Activated T-cell treated with anti-CD3 and anti-CD28 coated beads for 24 hours (primary cell): ENCODE results near the gene AKT1.
"Not testable (repeated sequence)": the region's sequence is repeated elsewhere in the genome, so short reads cannot be mapped to it uniquely, and the experiment has no call there.

Experiments
- DNase-seq: peaks from one replicate; pipeline ENCODE4 v3.0.0-alpha.2; 2020; ENCODE audit warnings: low read depth

Gene AKT1

DNA sequence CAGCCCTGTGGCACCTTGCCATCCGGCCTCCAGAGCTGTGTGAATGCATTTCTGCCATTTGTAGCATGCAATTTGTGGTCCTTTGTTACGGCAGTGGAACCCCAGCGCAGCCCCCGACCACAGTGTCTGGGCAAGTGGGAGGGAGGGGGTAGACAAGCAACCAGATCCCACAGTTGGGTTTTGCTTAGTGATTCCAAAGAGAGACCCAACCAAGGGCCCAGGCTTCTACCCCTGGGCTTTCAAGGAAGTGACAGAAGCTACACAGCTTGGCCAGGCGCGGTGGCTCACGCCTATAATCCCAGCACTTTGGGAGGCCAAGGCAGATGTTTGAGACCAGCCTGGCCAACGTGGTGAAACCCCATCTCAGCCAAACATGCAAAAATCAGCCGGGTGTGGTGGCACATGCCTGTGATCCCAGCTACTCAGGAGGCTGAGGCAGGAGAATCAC, 23.2 kb upstream of the AKT1 start:
- DNase-seq, result no peak

DNA sequence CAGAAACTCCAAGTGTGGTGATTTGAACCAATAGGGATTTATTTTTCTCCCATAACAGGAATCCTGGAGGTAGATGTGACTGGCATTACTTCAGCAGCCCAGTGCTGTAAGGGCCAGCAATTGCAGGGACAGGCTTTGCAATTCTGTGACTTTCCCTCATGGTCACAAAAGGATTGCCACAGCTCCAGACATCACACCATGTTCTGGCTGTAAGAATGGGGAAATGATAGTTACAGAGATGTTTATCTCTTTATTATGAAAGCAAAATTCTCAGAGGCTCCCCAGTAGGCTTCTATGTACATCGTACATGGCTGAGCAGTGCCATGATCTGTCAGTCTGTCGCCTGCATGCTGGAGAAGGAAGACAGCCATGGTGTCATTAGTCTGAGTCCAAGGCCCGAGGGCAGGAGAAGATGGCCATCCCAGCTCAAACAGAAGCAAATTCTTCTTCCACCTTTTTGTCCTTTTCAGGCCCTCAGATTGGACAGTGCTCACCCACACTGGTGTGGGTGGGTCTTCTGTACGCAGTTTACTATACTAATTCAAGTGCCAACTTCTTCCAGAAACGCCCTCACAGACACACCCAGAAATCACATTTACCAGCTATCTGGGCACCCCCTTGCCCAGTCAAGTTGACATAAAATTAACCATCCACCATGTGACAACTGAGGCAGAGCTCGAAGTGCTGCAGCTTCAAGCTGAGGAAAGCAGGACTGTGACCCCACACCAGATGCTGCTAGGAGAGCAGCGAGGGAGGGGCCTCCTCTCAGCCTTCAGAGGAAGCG, 22.6 kb upstream of the AKT1 start:
- DNase-seq, result no peak

DNA sequence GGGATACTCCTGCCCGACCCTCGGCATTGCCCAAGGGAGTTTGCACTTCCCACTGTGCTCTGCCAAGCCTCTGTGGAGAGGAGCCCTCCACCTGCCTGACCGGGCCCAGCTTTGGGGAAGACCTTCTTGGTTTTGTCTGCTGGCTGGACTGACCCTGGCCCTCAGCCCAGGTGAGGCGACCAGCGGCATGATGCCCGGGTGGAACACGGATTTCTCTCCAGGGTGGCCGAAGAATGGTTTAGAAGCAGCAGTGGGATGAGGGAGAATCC, 21.0 kb upstream of the AKT1 start:
- DNase-seq, result no peak

DNA sequence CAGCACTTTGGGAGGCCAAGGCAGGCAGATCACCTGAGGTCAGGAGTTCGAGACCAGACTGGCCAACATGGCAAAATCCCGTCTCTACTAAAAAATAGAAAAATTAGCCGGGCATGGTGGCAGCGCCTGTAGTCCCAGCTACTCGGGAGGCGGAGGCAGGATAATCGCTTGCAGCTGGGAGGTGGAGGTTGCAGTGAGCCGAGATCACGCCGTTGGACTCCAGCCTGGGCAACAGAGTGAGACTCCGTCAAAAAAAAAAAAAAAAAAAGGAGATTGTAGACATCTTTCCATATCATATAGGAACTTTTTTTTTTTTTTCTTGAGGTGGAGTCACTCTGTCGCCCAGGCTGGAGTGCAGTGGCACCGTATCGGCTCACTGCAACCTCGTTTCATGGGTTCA, 19.2 kb upstream of the AKT1 start:
- DNase-seq, result not testable (repeated sequence)

DNA sequence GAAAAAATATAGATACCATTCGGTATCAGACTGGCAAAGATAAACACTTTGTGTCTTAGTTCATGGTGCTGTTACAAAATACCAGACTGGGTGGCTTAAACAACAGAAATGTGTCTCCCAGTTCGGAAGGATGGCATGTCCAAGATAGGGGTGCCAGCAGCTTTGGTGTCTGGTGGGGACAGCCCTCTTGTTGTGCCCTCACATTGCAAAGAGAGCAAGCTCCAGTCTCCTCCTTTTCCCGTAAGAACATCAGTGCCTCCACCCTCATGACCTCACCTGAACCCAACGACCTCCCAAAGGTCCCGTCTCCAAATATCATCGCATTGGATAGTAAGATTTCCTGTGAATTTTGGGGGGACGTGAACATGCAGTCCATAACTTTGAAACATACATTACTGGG, 17.7 kb upstream of the AKT1 start:
- DNase-seq, result no peak

DNA sequence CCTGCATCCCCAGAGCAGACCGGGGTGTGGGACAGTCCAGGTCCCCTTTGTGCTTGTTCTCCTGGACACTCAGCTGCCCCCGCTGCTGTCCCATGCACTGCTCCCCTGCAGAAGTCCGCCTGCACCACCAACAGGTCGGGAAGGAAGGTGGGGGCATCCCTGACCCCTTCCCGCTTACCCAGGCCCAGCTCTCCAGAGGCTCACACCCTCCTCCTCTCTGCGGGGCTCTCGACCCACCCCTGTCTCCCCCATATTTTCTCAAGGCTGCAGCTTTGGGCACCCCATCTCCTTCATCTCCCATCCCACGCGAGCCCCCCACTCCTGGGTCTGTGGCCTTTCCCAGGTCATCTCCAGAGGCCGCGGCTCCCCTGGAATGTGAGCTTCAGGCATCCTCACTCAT, 14.8 kb upstream of the AKT1 start:
- no peak for DNase-seq

DNA sequence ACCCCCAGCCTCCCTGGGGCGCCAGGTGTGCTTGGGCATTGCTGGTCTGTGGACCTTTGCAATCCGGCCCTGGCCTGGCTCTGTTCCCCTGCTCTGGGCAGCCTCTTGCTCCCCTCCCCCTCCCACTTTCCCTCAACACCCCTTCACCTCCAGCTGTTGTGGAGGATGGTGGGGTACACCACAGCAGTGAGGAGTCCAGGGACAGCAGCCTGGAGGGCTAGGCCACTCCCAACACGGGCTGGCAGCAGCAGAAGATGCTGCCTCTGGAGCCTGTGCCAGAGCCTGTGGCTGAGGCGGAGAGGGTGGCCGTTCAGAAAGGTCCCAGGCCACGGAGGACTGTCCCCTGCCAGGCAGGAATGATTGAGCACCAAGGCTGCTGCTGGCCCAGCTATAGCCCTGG, 12.9 kb upstream of the AKT1 start:
- DNase-seq, result no peak

DNA sequence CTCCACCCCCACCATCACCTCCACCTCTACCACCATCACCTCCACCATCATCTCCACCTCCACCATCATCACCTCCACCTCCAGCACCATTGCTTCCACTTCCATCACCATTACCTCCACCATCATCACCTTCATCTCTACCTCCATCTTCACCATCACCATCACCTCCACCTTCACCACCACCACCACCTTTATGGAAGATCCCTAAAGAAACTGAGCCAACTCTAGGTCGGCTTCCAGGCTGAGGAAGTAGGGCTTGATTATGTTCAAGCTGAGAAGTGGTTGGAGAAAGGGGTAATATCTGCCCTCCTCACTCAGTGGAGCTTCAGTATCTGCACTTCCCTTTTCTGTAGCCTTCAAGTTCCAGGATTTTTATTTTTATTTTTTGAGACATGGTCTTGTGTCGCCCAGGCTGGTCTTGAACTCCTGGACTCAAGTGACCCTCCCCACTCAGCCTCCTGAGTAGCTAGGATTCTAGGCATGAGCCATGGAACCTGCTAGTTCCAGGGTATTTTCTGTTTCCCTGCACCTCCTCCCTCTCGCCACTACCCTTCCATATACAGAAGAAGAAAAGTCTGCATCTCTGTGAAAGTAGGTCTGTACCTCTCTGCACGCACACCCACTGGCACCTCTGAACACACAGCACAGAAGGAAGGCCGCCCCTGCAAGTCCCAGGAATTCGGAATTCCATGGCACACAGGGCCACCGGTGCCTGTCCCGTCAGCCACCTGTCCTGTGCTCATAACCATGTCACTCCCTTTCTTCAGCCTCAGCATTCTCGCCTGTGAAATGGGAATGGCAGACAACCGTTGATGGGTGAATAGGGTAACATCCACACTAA, 11.3 kb upstream of the AKT1 start:
- no peak for DNase-seq

DNA sequence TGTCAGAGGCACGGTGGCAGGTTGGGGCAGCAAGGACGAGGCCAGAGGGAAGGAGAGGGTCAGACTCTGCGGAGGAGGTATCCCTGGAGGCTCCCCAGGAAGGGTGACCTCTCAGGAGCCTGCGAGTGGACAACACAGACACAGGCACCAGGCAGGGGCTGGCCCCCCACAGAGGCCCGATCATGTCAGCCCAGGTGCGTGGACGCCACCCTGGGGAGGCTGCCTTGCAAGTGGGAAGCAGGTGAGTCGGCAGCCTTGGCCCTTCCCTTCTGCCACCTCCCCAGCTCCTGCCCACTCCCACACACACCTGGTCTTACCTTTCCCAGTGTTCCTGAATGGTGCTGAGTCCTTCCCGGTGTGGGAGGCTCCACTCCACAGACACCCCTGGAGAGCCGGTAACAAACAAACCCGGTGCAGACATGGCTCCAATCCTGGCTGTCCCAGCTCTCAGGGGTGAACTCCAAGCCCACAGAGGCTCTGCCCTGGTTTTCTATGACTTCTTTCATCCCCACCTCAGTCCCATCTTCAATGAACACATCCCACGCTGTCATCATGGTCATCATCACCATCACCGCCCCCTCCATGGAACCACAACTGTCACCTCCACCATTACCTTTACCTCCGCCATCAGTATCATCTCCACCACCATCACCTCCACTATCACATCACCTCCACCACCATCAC, 10.5 kb upstream of the AKT1 start:
- no peak for DNase-seq

DNA sequence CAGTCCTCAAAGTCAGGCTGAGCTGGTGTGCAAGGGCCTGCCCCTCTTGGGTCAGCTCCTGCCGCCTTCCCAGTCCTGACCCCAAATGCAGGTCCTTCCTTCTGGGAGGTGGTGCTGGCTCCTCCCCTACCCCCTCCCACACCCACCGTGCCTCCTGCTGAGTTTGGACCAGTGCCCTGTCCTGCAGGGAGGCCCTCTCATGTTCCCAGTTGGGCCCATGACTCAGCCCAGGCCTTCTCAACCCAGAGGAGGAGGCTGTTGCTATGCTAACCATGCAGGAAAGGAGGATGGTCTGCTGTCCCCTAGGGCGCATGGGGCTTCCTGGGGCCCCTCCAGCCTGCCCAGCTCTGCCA, 9.8 kb upstream of the AKT1 start:
- DNase-seq, result no peak

DNA sequence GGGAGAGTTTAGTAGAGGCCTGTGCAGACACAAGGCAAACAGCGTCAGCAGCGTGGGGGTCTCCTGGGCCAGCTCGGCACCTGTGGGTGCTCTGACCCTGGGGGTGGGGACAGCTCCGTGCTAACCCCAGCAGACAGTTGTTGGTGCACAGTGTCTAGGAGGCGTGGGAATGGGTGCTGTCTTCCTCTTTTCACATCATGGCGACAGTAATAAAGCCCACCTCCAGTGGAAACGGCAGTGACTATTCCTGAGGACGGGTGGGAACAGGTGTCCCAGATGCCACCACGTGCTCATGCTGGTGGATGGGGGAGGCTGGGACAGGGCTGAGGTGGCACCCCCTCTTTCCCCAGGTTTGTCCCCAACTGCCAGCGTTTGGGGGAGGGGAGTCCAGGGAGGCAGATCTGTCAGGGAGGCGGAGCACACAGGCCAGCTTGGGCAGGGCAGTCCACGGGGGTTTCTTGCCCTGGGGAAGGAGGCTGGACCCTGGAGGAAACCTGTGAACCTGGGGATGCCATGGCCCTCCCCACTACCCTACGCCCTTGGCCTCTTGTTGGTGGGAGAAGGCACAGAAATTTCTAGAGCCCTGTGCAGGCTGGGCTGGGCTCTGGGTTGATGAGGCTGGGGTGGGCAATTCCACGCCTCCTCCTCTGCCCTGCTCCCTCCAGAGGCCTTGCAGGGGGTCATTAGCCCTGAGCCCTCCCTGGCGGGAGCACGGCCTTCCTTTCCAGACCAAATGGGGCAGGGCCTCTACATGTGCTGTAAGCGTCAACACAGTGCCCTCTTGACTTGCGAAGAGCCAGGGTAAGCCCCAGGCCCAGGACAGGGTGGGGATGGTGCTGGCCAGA, 9.2 kb upstream of the AKT1 start:
- DNase-seq, result no peak

DNA sequence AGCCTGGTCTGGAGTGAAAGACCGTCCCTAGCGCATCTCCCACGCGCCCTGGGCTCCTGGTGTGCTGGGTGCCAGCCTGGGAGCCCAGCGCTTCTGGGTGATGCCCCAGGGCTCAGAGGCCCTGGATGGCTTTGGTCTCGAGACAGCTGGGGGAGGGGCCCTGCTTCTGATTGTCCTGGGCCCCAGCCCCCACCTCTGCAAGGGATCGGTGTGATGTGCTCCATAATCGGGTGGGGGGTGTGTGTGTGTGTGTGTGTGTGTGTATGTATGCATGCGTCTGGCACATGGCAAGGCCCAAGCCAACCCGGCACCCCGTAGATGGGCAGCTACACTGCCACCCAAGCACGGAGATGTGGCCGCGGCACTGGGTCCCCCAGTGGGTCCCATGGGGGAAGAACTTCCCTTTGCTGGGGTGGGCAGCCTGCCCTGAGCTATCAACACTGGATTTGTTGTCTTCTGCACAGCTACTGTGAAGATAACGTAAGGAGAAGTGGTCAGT, 8.4 kb upstream of the AKT1 start:
- no peak for DNase-seq

DNA sequence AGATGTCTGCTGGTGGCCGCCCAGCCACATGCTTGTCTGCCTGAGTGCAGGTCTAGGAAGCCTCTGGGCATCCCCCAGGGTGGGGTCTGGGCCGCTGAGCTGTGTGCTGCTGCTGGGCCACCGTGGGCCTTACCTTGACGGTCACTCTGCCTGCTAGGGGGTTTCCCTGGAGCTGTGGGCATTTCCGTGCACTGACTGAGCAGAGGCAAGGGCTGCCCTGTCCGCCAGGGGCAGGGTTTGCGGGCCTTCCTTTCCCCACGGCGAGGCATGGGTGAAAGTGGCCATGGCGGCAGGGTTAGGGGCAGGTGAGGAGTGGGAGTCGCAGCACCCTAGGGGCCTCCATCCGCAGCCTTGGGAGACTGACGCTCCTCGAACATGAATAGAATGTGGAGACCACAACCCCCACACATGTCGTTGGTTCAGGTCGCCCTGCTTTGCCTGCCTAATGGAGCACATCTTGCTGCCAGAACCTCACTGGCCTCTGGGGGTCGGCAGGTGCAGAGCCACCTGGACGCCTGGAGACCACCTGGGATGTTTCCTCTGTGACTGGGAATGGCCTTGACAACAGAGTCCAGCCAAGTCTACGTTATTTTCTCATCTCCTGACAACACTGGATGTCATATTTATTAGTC, 7.8 kb upstream of the AKT1 start:
- DNase-seq, result no peak

DNA sequence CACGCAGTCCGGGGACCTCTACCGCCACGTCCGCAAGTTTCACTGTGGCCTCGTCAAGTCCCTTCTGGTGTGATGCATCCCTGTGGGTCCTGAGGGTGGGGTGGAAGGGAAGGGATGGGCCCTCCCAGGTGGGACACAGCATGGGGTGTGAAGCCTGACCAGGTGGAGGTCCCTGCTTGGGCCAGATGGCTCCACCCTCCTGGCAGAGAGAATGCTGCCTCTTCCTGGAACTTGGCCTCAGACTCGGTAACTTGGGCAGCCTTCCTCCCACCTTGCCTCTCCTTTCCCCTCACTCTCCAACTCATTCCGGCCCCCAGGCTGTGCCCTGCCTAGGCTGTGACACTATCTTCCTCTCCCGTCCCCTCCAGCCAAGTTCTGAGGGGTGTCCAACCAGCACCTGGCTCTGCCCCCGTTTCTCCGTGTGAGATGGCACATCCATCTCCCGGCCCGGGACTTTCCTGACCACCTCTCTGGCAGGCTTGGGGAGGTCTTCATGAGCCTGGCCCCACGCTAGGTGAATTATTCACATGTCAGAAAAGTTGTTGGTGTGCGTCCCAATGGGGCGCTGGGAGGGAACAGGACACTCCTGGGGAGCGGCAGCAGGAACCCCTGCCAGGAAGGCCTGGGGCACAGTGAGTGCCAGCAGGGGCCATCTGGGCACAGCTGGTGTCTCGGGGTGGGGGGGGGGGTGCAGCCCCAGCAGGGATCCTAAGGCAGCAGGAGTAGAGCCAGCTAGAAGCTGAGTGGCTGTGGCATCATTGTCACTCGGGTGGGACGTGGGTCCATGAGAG, 7.0 kb upstream of the AKT1 start:
- DNase-seq, result no peak

DNA sequence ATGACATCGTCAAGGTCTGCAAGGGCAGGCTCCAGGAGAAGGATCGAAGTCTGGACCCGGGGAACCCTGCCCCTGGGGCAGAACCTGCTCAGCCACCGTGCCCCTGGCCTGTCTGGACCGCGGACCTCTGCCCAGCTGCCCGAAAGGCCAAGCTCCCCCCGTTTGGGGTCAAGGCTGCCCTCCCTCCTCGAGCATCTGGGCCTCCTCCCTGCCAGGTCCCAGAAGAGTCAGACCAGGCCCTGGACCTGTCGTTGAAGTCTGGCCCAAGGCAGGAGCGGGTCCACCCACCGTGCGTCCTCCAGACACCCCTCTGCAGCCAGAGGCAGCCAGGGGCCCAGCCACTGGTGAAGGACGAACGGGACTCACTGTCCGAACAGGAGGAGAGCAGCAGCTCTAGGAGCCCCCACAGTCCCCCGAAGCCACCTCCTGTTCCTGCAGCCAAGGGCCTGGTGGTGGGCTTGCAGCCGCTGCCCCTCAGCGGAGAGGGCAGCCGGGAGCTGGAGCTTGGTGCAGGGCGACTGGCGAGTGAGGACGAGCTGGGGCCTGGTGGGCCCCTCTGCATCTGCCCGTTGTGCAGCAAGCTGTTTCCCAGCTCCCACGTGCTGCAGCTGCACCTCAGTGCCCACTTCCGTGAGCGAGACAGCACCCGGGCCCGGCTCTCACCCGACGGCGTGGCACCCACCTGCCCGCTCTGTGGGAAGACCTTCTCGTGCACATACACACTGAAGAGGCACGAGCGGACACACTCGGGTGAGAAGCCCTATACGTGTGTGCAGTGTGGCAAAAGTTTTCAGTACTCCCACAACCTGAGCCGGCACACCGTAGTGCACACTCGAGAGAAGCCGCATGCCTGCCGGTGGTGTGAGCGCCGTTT, 6.2 kb upstream of the AKT1 start:
- no peak for DNase-seq

DNA sequence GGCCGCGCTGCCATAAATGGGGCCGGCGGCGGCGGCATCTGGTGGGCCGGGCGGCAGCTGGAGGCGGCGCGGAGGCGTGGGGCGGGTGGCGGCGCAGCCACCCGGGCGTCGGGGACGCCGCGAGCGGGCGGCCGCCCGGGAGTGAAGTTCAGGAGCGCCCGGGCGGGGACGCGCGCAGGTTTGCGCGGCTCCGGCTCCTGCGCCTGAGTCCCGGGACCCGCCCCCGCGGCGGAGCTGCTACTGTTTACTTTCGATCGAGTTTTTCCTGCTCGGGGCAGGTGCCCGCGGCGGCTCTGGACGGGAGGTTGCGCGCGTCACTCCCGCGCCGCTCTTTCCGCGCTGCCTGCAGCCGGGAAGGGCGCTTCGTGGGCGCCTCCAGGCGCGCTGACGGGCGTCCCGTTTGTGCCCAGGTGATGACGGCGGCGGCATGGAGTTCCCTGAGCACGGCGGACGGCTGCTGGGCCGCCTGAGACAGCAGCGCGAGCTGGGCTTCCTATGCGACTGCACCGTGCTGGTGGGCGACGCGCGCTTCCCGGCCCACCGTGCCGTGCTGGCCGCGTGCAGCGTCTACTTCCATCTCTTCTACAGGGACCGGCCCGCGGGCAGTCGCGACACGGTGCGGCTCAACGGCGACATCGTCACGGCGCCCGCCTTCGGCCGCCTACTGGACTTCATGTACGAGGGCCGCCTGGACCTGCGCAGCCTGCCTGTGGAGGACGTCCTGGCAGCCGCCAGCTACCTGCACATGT, 5.4 kb upstream of the AKT1 start, which contains the start of gene ZBTB42:
ZBTB42 (plus strand) TSS at position 331 of the 749 bp plus-strand sequence; CDS start at position 428, 97 bp downstream.
- DNase-seq, result peak; percentile 44

DNA sequence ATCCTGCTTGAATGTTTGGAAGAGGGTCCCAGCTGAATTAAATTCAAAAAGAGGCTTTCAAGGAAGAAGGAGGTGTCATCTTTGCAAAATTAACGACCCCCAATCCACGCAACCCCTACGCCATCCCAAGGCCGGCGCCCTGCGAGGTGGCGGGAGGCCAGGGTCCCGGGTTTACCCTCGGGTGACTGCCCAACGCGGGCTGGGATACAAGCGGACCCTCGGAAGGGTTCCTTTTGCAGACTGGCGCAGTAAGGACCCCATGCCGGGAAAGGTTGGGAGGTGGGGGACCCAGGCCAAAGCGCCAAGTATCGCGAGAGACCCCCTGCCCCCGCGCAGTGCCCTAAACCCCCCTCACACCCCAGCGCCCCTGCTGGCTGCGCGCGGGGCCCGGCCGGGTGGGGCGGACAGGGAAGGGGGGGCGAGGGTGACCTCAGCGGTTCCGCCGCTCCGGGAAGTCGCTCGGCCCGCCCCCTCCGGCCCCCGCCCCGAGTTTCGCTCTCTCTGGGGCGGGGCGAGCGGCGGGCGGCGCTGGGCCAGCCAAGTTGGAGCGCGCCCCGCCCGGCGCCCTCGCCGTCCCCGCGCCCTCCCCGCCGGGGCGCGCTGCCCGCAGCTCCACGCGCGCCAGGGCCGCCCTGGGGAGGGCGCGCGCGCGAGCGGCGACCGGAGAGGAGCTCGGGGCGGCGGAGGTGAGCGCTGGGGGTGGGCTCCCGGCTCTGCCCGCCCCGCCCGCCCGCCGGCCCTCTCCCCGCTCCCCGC, 4.6 kb upstream of the AKT1 start:
- DNase-seq, result peak; percentile 67
